ENCODE measurements around the gene FSTL5.

FSTL5 gene

GRCh38 chr4:162117051-162117450, 46.7 kb downstream of the FSTL5 start:
- TF ChIP-seq ZNF565 (CRISPR knock-in tag; conservative IDR thresholded peaks at IDR 0.05; ENCODE audit: low read depth) (no peak), PPARA (CRISPR knock-in tag; IDR thresholded peaks at IDR 0.05; ENCODE audit: borderline replicate concordance) (no peak), CSDC2 (CRISPR knock-in tag; IDR thresholded peaks at IDR 0.05) (no peak), ESRRG (CRISPR knock-in tag; IDR thresholded peaks at IDR 0.05) (no peak), RARB (CRISPR knock-in tag; IDR thresholded peaks at IDR 0.05) (no peak), ZFP3 (CRISPR knock-in tag; IDR thresholded peaks at IDR 0.05) (no peak), ZNF8 (CRISPR knock-in tag; IDR thresholded peaks at IDR 0.05) (no peak), CSRNP3 (CRISPR knock-in tag; IDR thresholded peaks at IDR 0.05) (no peak), ISL1 (CRISPR knock-in tag; IDR thresholded peaks at IDR 0.05) (no peak)
- ATAC-seq, result no peak

GRCh38 chr4:162116095-162116779, 47.6 kb downstream of the FSTL5 start:
- no peak for ATAC-seq

GRCh38 chr4:162115333-162115732, 48.5 kb downstream of the FSTL5 start:
- no peak for ATAC-seq
- TF ChIP-seq TOX (CRISPR knock-in tag; IDR thresholded peaks at IDR 0.05; ENCODE audit: borderline replicate concordance), result no peak
- no peak for TF ChIP-seq BACH2 (CRISPR knock-in tag; IDR thresholded peaks at IDR 0.05; ENCODE audit: borderline replicate concordance)
- no peak for TF ChIP-seq PATZ1 (CRISPR knock-in tag; IDR thresholded peaks at IDR 0.05; ENCODE audit: borderline replicate concordance)
- TF ChIP-seq POU6F1 (CRISPR knock-in tag; IDR thresholded peaks at IDR 0.05; ENCODE audit: borderline replicate concordance, low read depth), result no peak

More at GRCh38 chr4:162116095-162116779, 47.6 kb downstream of the FSTL5 start:
- TF ChIP-seq ZC3H10 (CRISPR knock-in tag; IDR thresholded peaks at IDR 0.05) (no peak), RARB (CRISPR knock-in tag; IDR thresholded peaks at IDR 0.05) (no peak), ARNTL (CRISPR knock-in tag; IDR thresholded peaks at IDR 0.05; ENCODE audit: borderline replicate concordance, low read depth) (no peak), ESRRG (CRISPR knock-in tag; IDR thresholded peaks at IDR 0.05) (no peak), ZNF8 (CRISPR knock-in tag; IDR thresholded peaks at IDR 0.05) (no peak), POU6F1 (CRISPR knock-in tag; IDR thresholded peaks at IDR 0.05; ENCODE audit: borderline replicate concordance, low read depth) (no peak), ZNF70 (CRISPR knock-in tag; IDR thresholded peaks at IDR 0.05) (no peak), ZFP3 (CRISPR knock-in tag; IDR thresholded peaks at IDR 0.05) (no peak), CSDC2 (CRISPR knock-in tag; IDR thresholded peaks at IDR 0.05) (no peak), CREB5 (CRISPR knock-in tag; IDR thresholded peaks at IDR 0.05; ENCODE audit: low read depth) (no peak), SNAI2 (CRISPR knock-in tag; IDR thresholded peaks at IDR 0.05) (no peak), GLIS3 (CRISPR knock-in tag; IDR thresholded peaks at IDR 0.05) (no peak), OSR1 (CRISPR knock-in tag; IDR thresholded peaks at IDR 0.05) (no peak), PPARA (CRISPR knock-in tag; IDR thresholded peaks at IDR 0.05; ENCODE audit: borderline replicate concordance) (no peak)

GRCh38 chr4:162111078-162111477, 52.7 kb downstream of the FSTL5 start:
- TF ChIP-seq CREB5 (CRISPR knock-in tag; IDR thresholded peaks at IDR 0.05; ENCODE audit: low read depth) (no peak), TOX (CRISPR knock-in tag; IDR thresholded peaks at IDR 0.05; ENCODE audit: borderline replicate concordance) (no peak), POU6F1 (CRISPR knock-in tag; IDR thresholded peaks at IDR 0.05; ENCODE audit: borderline replicate concordance, low read depth) (no peak), PPARA (CRISPR knock-in tag; IDR thresholded peaks at IDR 0.05; ENCODE audit: borderline replicate concordance) (no peak), CSDC2 (CRISPR knock-in tag; IDR thresholded peaks at IDR 0.05) (no peak), ZFP30 (CRISPR knock-in tag; IDR thresholded peaks at IDR 0.05) (no peak), OSR1 (CRISPR knock-in tag; IDR thresholded peaks at IDR 0.05) (no peak), ZC3H10 (CRISPR knock-in tag; IDR thresholded peaks at IDR 0.05) (no peak), ESRRG (CRISPR knock-in tag; IDR thresholded peaks at IDR 0.05) (no peak), ZNF8 (CRISPR knock-in tag; IDR thresholded peaks at IDR 0.05) (no peak), ZNF565 (CRISPR knock-in tag; conservative IDR thresholded peaks at IDR 0.05; ENCODE audit: low read depth) (no peak), GLIS3 (CRISPR knock-in tag; IDR thresholded peaks at IDR 0.05) (no peak), CSRNP3 (CRISPR knock-in tag; IDR thresholded peaks at IDR 0.05) (no peak)
- no peak for ATAC-seq

All from SK-N-SH treated with all-trans-retinoic acid at 6 μM for 48 hours (cell line).